AG09319 (cell line): ENCODE data around the gene SSBP4.

ENCODE experiments used
- DNase-seq: peaks from one replicate; pipeline ENCODE4 v3.0.0-alpha.2; 2010; ENCODE audit warnings: low read depth; ENCODE audit errors: extremely low read depth
- CTCF ChIP-seq: IDR thresholded peaks from 2 replicates; pipeline ENCODE4 v1.5.1; 2011; ENCODE audit warnings: low read depth, mild to moderate bottlenecking, inconsistent platforms, low read length, moderate library complexity

The SSBP4 gene

DNA sequence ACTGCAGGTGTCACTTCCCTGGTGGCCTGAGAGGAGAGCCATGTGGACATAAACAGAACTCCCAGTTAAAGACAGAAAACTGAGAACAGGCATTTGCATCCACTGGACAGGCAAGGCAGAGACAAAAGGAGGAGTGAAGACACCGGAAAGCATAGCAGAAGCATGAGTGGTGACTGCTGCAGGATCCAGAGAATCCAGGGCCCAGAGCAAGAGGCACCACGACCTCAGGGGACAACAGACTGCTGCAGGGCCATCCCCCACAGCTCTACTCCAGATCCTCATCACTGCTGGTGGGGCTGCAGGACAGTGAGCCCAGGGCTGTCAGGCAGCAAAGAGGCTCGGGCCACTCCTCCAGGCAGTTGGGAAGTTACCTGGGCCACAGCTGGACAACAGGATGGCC, 33.2 kb downstream of the SSBP4 start:
- DNase-seq = no peak
- no peak for TF ChIP-seq CTCF

- no peak for TF ChIP-seq CTCF
- no peak for DNase-seq
These were observed 34.2 kb downstream of the SSBP4 start for GRCh38 chr19:18453269-18454024.

- DNase-seq = no peak
- no peak for TF ChIP-seq CTCF
These were observed 37.1 kb downstream of the SSBP4 start for GRCh38 chr19:18456279-18456678.

- no peak for DNase-seq
- TF ChIP-seq CTCF = no peak
These were observed 37.8 kb downstream of the SSBP4 start for GRCh38 chr19:18456974-18457373.

DNA sequence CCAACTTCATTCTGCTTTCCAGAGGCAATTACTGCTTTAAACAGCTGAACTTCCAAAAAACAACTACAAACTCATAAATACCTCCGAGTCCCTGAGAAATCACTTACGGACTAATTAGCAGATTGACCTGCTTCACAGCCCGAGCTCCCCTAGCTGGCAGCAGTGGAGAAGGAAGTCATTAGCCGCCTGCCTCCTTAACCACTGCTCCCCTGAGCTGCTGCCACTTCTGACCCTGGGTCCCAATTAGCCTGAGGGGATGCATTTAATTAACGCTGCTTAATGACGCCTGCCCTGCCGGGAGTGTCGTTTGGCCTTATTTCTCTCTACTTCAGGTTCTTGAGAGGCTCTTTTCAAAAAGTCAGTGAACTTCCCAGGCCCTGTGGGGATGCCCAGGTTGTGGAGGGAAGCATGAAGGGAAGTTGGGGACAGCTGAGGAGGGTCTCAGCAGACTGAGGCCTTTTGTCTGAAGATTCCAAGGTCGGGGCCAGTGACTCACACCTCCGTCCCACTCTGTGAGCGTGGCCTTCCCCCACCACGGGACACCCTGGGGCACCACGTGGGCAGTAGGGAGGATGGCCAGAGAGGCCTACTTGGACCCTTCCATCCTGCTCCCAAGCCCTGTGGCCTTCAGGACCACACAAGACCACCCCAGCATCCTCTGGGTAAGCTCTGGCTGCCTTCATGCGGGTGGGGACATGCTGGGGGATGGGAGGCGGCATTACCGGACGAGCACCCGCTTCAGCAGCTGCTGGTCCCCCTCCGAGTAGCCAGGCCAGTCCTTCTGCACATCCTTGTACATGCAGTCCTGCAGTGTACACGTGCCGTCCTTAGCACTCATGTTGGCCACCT, 38.5 kb downstream of the SSBP4 start:
- no peak for DNase-seq
- TF ChIP-seq CTCF = no peak

- no peak for TF ChIP-seq CTCF
- no peak for DNase-seq
These were observed 41.7 kb downstream of the SSBP4 start for GRCh38 chr19:18460900-18461299.

DNA sequence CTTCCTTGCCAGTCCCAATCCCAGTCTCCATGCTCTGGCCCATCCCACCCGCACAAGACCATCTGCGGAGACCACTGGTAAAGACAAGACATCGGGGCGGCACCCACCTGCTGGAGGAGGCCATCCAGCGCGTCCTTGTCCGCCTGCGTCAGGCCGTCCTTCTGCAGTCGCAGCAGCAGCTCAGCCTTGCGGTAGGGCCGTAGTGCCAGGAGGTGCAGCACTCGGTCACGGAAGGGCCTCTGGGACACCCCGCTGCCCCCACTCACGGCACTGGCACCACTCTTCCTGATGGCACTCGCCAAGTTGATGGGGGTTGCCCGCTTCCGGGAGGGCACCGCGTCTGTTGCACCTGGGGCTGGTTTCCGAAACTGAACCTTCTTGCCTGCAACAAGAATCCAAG, 42.3 kb downstream of the SSBP4 start:
- TF ChIP-seq CTCF = no peak
- no peak for DNase-seq
